ENCODE data around the gene HOXB1. TPM values are rescaled to one million over a fixed set of nuclear protein-coding genes. Genes with fewer than 3 reads are reported as not detected.

Gene HOXB1
- total and polyA plus RNA-seq, 2 experiments from 2014 or later: not detected

DNA sequence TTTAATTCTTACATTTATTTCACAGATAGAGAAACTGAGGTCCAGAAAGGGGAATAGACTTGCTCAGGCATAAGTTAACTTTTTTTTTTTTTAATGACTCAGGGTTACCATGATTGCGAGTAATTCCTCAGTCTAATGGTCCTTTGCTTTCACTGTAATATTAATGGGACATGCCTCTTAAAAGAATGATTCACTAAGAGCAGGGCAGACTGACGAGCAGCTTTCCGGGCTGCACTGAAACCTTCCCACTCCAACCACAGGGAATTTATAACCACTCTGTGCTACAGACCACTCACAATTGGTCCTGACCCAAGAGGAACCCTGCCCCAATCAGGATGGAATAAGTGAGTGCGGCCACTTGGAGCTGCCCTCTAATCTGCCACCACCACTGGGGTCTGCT, 8.4 kb upstream of the HOXB1 start:
- Histone ChIP-seq H3K4me3 (no peak overlapping the region), H3K27me3 (ENCODE audit: insufficient read depth) (peaks cover 97% of the 10 kb centered on the region), H3K79me2 (replicated peaks; ENCODE audit: insufficient read depth) (no peaks in the 10 kb centered on the region), H3F3A (replicated peaks; ENCODE audit: low read depth) (peaks cover 11% of the 10 kb centered on the region; the same call in 1 of the 2 replicates), H2AFZ (no peak overlapping the region), H3K27ac (ENCODE audit: low read depth) (no peak overlapping the region), H3K9me2 (ENCODE audit: insufficient read depth) (no peaks in the 10 kb centered on the region), H3K4me2 (no peak overlapping the region), H3K36me3 (ENCODE audit: insufficient read depth) (no peaks in the 10 kb centered on the region; the same call in 1 of the 2 replicates), H4K20me1 (replicated peaks; ENCODE audit: insufficient read depth) (peaks cover 7% of the 10 kb centered on the region; the same call in 1 of the 2 replicates), H3K4me1 (ENCODE audit: insufficient read depth) (peaks cover 40% of the 10 kb centered on the region)
- Mint-ChIP-seq H3K4me3 (no peak overlapping the region), H3K27me3 (ENCODE audit: insufficient read depth, low read depth, poor library complexity) (peaks cover 69% of the 10 kb centered on the region), H3K36me3 (ENCODE audit: low read depth) (peaks cover 4% of the 10 kb centered on the region; the same call in 1 of the 3 replicates), H3K4me1 (peaks cover 26% of the 10 kb centered on the region), H3K9me3 (peaks cover 3% of the 10 kb centered on the region; the same call in 2 of the 3 replicates), H3K27ac (no peak overlapping the region)
- TF ChIP-seq, protein P1, sequence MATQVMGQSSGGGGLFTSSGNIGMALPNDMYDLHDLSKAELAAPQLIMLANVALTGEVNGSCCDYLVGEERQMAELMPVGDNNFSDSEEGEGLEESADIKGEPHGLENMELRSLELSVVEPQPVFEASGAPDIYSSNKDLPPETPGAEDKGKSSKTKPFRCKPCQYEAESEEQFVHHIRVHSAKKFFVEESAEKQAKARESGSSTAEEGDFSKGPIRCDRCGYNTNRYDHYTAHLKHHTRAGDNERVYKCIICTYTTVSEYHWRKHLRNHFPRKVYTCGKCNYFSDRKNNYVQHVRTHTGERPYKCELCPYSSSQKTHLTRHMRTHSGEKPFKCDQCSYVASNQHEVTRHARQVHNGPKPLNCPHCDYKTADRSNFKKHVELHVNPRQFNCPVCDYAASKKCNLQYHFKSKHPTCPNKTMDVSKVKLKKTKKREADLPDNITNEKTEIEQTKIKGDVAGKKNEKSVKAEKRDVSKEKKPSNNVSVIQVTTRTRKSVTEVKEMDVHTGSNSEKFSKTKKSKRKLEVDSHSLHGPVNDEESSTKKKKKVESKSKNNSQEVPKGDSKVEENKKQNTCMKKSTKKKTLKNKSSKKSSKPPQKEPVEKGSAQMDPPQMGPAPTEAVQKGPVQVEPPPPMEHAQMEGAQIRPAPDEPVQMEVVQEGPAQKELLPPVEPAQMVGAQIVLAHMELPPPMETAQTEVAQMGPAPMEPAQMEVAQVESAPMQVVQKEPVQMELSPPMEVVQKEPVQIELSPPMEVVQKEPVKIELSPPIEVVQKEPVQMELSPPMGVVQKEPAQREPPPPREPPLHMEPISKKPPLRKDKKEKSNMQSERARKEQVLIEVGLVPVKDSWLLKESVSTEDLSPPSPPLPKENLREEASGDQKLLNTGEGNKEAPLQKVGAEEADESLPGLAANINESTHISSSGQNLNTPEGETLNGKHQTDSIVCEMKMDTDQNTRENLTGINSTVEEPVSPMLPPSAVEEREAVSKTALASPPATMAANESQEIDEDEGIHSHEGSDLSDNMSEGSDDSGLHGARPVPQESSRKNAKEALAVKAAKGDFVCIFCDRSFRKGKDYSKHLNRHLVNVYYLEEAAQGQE (IDR thresholded peaks at IDR 0.05; ENCODE audit: unreplicated experiment): no peak
- TF ChIP-seq, protein P2, sequence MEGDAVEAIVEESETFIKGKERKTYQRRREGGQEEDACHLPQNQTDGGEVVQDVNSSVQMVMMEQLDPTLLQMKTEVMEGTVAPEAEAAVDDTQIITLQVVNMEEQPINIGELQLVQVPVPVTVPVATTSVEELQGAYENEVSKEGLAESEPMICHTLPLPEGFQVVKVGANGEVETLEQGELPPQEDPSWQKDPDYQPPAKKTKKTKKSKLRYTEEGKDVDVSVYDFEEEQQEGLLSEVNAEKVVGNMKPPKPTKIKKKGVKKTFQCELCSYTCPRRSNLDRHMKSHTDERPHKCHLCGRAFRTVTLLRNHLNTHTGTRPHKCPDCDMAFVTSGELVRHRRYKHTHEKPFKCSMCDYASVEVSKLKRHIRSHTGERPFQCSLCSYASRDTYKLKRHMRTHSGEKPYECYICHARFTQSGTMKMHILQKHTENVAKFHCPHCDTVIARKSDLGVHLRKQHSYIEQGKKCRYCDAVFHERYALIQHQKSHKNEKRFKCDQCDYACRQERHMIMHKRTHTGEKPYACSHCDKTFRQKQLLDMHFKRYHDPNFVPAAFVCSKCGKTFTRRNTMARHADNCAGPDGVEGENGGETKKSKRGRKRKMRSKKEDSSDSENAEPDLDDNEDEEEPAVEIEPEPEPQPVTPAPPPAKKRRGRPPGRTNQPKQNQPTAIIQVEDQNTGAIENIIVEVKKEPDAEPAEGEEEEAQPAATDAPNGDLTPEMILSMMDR (conservative IDR thresholded peaks at IDR 0.05; ENCODE audit: low read depth in 2 of 2): no peak
- no peak for TF ChIP-seq EZH2 (IDR thresholded peaks at IDR 0.05; ENCODE audit: low read depth, unreplicated experiment)
- TF ChIP-seq CREB1 (CRISPR knock-in tag; IDR thresholded peaks at IDR 0.05; ENCODE audit: low read depth): no peak
- no peak for TF ChIP-seq ZNF331 (CRISPR knock-in tag; IDR thresholded peaks at IDR 0.05; ENCODE audit: low read depth)
- TF ChIP-seq POLR2AphosphoS5 (IDR thresholded peaks at IDR 0.05; ENCODE audit: low read depth): no peak
- TF ChIP-seq EZH2phosphoT487 (IDR thresholded peaks at IDR 0.05; ENCODE audit: unreplicated experiment): no peak
- no peak for TF ChIP-seq JUNB (IDR thresholded peaks at IDR 0.05; ENCODE audit: unreplicated experiment)
- TF ChIP-seq NANOG (IDR thresholded peaks at IDR 0.05; ENCODE audit: borderline replicate concordance): no peak
- DNase-seq (ENCODE audit: low spot score) (no peak), ATAC-seq (no peak)

DNA sequence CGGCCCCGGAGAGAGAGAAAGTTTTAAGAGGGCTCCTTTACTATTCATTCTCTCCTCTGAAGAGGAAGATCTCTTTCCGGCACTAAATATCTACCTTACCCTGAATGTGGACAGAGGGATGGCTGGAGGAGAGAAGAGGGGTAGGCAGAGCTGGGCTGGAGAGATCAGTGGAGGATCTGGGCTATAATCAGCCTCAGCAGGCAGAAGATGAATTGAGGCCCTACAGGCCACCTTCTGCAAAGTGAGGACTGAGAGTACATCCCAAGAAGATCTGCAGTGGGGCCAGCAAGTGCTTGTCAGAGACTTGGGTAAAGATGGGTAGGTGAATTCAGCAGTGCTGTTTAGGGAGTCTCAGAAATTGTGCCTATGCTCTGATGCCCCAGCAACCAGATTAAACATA, 6.5 kb upstream of the HOXB1 start:
- ATAC-seq: no peak
- Mint-ChIP-seq H3K4me1 (peaks cover 29% of the 10 kb centered on the region), H3K9me3 (no peaks in the 10 kb centered on the region; the same call in 2 of the 3 replicates), H3K36me3 (ENCODE audit: low read depth) (no peaks in the 10 kb centered on the region), H3K4me3 (no peak overlapping the region), H3K27me3 (ENCODE audit: insufficient read depth, low read depth, poor library complexity) (peaks cover 68% of the 10 kb centered on the region), H3K27ac (no peak overlapping the region)
- Histone ChIP-seq H3K4me1 (ENCODE audit: insufficient read depth) (peaks cover 32% of the 10 kb centered on the region), H3K4me2 (no peak overlapping the region), H3K4me3 (no peak overlapping the region), H4K20me1 (replicated peaks; ENCODE audit: insufficient read depth) (no peaks in the 10 kb centered on the region), H3K27ac (ENCODE audit: low read depth) (no peak overlapping the region), H3K79me2 (replicated peaks; ENCODE audit: insufficient read depth) (no peaks in the 10 kb centered on the region), H3K27me3 (ENCODE audit: insufficient read depth) (peaks cover 97% of the 10 kb centered on the region), H3F3A (replicated peaks; ENCODE audit: low read depth) (peaks cover 7% of the 10 kb centered on the region; the same call in 1 of the 2 replicates), H3K9me2 (ENCODE audit: insufficient read depth) (no peaks in the 10 kb centered on the region), H2AFZ (no peak overlapping the region), H3K36me3 (ENCODE audit: insufficient read depth) (no peaks in the 10 kb centered on the region; the same call in 1 of the 2 replicates)
- no peak for DNase-seq (ENCODE audit: low spot score)
- TF ChIP-seq ZNF331 (CRISPR knock-in tag; IDR thresholded peaks at IDR 0.05; ENCODE audit: low read depth): no peak
- no peak for TF ChIP-seq EZH2phosphoT487 (IDR thresholded peaks at IDR 0.05; ENCODE audit: unreplicated experiment)
- TF ChIP-seq ZNF114 (CRISPR knock-in tag; IDR thresholded peaks at IDR 0.05): no peak
- TF ChIP-seq, protein P2 (conservative IDR thresholded peaks at IDR 0.05; ENCODE audit: low read depth in 2 of 2): no peak
- TF ChIP-seq, protein P1 (IDR thresholded peaks at IDR 0.05; ENCODE audit: unreplicated experiment): no peak

All from GM23338 (cell line).